ENCODE data around the gene SPPL2A. TPM values are rescaled to one million over a fixed set of nuclear protein-coding genes. Genes with fewer than 3 reads are reported as not detected.
"Not testable (repeated sequence)": the region's sequence is repeated elsewhere in the genome, so short reads cannot be mapped to it uniquely, and the experiment has no call there.

The SPPL2A gene
- total RNA-seq, 1 experiment from 2014 or later: 93.0 TPM

- CTCF ChIA-PET: interaction anchor here (0.6 kb wide), 1 partner anchor 59 kb away, joined by 3 read pairs; no protein-coding TSS in a partner anchor
- H3K36me3 Mint-ChIP-seq (ENCODE audit: insufficient read depth, unreplicated experiment); DNase-seq (ENCODE audit: unreplicated experiment); H3K9me3 Mint-ChIP-seq (ENCODE audit: unreplicated experiment); BruUV-seq (replicated peaks); H3K4me3 Mint-ChIP-seq (ENCODE audit: unreplicated experiment); intact Hi-C loops (cut with micrococcal nuclease); H3K27ac Mint-ChIP-seq (ENCODE audit: low read depth, unreplicated experiment); H3K27me3 Mint-ChIP-seq (ENCODE audit: insufficient read depth, unreplicated experiment): not testable (repeated sequence)
- POLR2A ChIA-PET: interaction anchor here (0.8 kb wide), 1 partner anchor 9 kb away, joined by 3 read pairs; no protein-coding TSS in a partner anchor
- peaks cover 15% of the 10 kb centered on the region for H3K4me1 Mint-ChIP-seq (ENCODE audit: insufficient read depth, unreplicated experiment)
These were observed 46.1 kb upstream of the SPPL2A start for GRCh38 chr15:50811461-50812180.

GRCh38 chr15:50810128-50810527 is 44.6 kb upstream of the SPPL2A start:
- CTCF ChIA-PET: interaction anchor here (0.7 kb wide), 1 partner anchor 570 kb away, joined by 3 read pairs; no protein-coding TSS in a partner anchor
- no TSS peak for BruUV-seq (replicated peaks)
- H3K9me3 Mint-ChIP-seq (ENCODE audit: unreplicated experiment): no peaks in the 10 kb centered on the region
- no peak for DNase-seq (ENCODE audit: unreplicated experiment)
- no peak overlapping the region for H3K4me3 Mint-ChIP-seq (ENCODE audit: unreplicated experiment)
- no peak for TF ChIP-seq CTCF (IDR thresholded peaks at IDR 0.05; ENCODE audit: unreplicated experiment)
- H3K27ac Mint-ChIP-seq (ENCODE audit: low read depth, unreplicated experiment): no peak overlapping the region
- POLR2A ChIA-PET: interaction anchor here (1.4 to 1.7 kb wide), 3 partner anchors 11 to 13 kb away, joined by 4 to 6 read pairs (median 4); no protein-coding TSS in a partner anchor
- intact Hi-C loops (cut with micrococcal nuclease): no loop called here
- no peaks in the 10 kb centered on the region for H3K36me3 Mint-ChIP-seq (ENCODE audit: insufficient read depth, unreplicated experiment)
- peaks cover 6% of the 10 kb centered on the region for H3K4me1 Mint-ChIP-seq (ENCODE audit: insufficient read depth, unreplicated experiment)
- H3K27me3 Mint-ChIP-seq (ENCODE audit: insufficient read depth, unreplicated experiment): no peaks in the 10 kb centered on the region

DNA sequence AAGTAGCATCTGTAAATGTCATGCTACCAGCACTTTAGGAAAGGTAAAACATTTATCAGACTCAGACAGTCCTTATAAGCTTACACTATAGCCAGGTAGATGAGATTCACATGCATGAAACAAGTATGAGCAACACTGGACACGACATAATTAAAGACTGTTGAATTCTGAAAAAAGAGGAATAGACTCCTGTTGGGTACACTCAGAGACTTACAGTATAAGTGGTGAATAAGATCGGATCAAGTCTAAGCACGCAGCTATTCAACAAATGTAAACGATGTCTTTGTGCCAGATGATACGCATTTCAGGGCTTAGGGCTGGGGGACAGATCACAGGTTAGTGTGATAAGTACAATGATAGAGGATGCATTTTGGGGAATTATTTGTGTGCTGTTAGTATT is 43.2 kb upstream of the SPPL2A start:
- TF ChIP-seq CTCF (IDR thresholded peaks at IDR 0.05; ENCODE audit: unreplicated experiment): no peak
- POLR2A ChIA-PET: interaction anchor here (0.6 to 1.7 kb wide), 6 partner anchors 10 to 53 kb away, joined by 3 to 6 read pairs (median 3); no protein-coding TSS in a partner anchor
- no TSS peak for BruUV-seq (replicated peaks)
- H3K4me1 Mint-ChIP-seq (ENCODE audit: insufficient read depth, unreplicated experiment): peaks cover 6% of the 10 kb centered on the region
- H3K9me3 Mint-ChIP-seq (ENCODE audit: unreplicated experiment): no peaks in the 10 kb centered on the region
- no peaks in the 10 kb centered on the region for H3K27me3 Mint-ChIP-seq (ENCODE audit: insufficient read depth, unreplicated experiment)
- H3K4me3 Mint-ChIP-seq (ENCODE audit: unreplicated experiment): no peak overlapping the region
- H3K27ac Mint-ChIP-seq (ENCODE audit: low read depth, unreplicated experiment): no peak overlapping the region
- no peak for DNase-seq (ENCODE audit: unreplicated experiment)
- CTCF ChIA-PET: interaction anchor here (0.6 kb wide), 1 partner anchor 33 kb away, joined by 3 read pairs; no protein-coding TSS in a partner anchor
- intact Hi-C loops (cut with micrococcal nuclease): no loop called here
- H3K36me3 Mint-ChIP-seq (ENCODE audit: insufficient read depth, unreplicated experiment): no peaks in the 10 kb centered on the region

GRCh38 chr15:50803479-50804180 is 38.1 kb upstream of the SPPL2A start:
- no TSS peak for BruUV-seq (replicated peaks)
- intact Hi-C loops (cut with micrococcal nuclease): no loop called here
- ChIA-PET POLR2A (no interaction called here), CTCF (interaction anchor here (0.6 to 1.6 kb wide), 2 partner anchors 12 to 46 kb away, joined by 4 to 7 read pairs; no protein-coding TSS in a partner anchor)
- no peaks in the 10 kb centered on the region for H3K36me3 Mint-ChIP-seq (ENCODE audit: insufficient read depth, unreplicated experiment)
- no peaks in the 10 kb centered on the region for H3K27me3 Mint-ChIP-seq (ENCODE audit: insufficient read depth, unreplicated experiment)
- no peaks in the 10 kb centered on the region for H3K9me3 Mint-ChIP-seq (ENCODE audit: unreplicated experiment)
- DNase-seq (ENCODE audit: unreplicated experiment): no peak
- no peak overlapping the region for H3K27ac Mint-ChIP-seq (ENCODE audit: low read depth, unreplicated experiment)
- peaks cover 7% of the 10 kb centered on the region for H3K4me1 Mint-ChIP-seq (ENCODE audit: insufficient read depth, unreplicated experiment)
- no peak for TF ChIP-seq CTCF (IDR thresholded peaks at IDR 0.05; ENCODE audit: unreplicated experiment)
- H3K4me3 Mint-ChIP-seq (ENCODE audit: unreplicated experiment): no peak overlapping the region
